IPS-18a (cell line): ENCODE results near the gene ESRP2.

Experiments used
- H3K27ac ChIP-seq: one replicate; pipeline ENCODE4 v1.5.1; 2013; ENCODE audit warnings: low read length
- H3K27me3 ChIP-seq: one replicate; pipeline ENCODE4 v1.6.1; 2013; ENCODE audit warnings: mild to moderate bottlenecking, low read length; ENCODE audit not compliant: control insufficient read depth, insufficient read depth
- H3K36me3 ChIP-seq: one replicate; pipeline ENCODE4 v1.6.1; 2013; ENCODE audit warnings: low read depth, low read length; ENCODE audit not compliant: control insufficient read depth
- H3K4me1 ChIP-seq: one replicate; pipeline ENCODE4 v1.6.1; 2013; ENCODE audit warnings: low read depth, low read length; ENCODE audit not compliant: control insufficient read depth
- H3K4me3 ChIP-seq: one replicate; pipeline ENCODE4 v1.5.1; 2013; ENCODE audit warnings: low read length
- H3K9ac ChIP-seq: one replicate; pipeline ENCODE4 v1.6.1; 2013; ENCODE audit warnings: mild to moderate bottlenecking, low read length, moderate library complexity
- H3K9me3 ChIP-seq: one replicate; pipeline ENCODE4 v1.6.1; 2013; ENCODE audit warnings: low read depth, low read length; ENCODE audit not compliant: control insufficient read depth

The ESRP2 gene

GRCh38 chr16:68257906-68258800 lies 22.2 kb upstream of the ESRP2 start:
- no peak overlapping the region for H3K4me3 ChIP-seq
- H3K27me3 ChIP-seq: peaks cover 2% of the 10 kb centered on the region
- H3K36me3 ChIP-seq: no peaks in the 10 kb centered on the region
- H3K9ac ChIP-seq: no peak overlapping the region
- no peaks in the 10 kb centered on the region for H3K9me3 ChIP-seq
- H3K27ac ChIP-seq: no peak overlapping the region
- H3K4me1 ChIP-seq: no peaks in the 10 kb centered on the region

- Histone ChIP-seq H3K36me3 (no peaks in the 10 kb centered on the region), H3K9ac (no peak overlapping the region), H3K27ac (no peak overlapping the region), H3K4me1 (no peaks in the 10 kb centered on the region), H3K4me3 (no peak overlapping the region), H3K9me3 (no peaks in the 10 kb centered on the region), H3K27me3 (no peaks in the 10 kb centered on the region)
Measured at GRCh38 chr16:68257251-68257905, 21.5 kb upstream of the ESRP2 start.

GRCh38 chr16:68255712-68256111 lies 19.8 kb upstream of the ESRP2 start:
- Histone ChIP-seq H3K4me3 (no peak overlapping the region), H3K36me3 (no peaks in the 10 kb centered on the region), H3K9me3 (no peaks in the 10 kb centered on the region), H3K27me3 (no peaks in the 10 kb centered on the region), H3K9ac (no peak overlapping the region), H3K27ac (no peak overlapping the region), H3K4me1 (no peaks in the 10 kb centered on the region)

GRCh38 chr16:68253721-68254120 lies 17.8 kb upstream of the ESRP2 start:
- no peaks in the 10 kb centered on the region for H3K36me3 ChIP-seq
- no peaks in the 10 kb centered on the region for H3K9me3 ChIP-seq
- no peaks in the 10 kb centered on the region for H3K27me3 ChIP-seq
- H3K27ac ChIP-seq: no peak overlapping the region
- no peak overlapping the region for H3K9ac ChIP-seq
- no peak overlapping the region for H3K4me3 ChIP-seq
- no peaks in the 10 kb centered on the region for H3K4me1 ChIP-seq

- Histone ChIP-seq H3K9ac (no peak overlapping the region), H3K36me3 (no peaks in the 10 kb centered on the region), H3K27ac (no peak overlapping the region), H3K27me3 (no peaks in the 10 kb centered on the region), H3K4me1 (no peaks in the 10 kb centered on the region), H3K9me3 (no peaks in the 10 kb centered on the region), H3K4me3 (no peak overlapping the region)
Measured at GRCh38 chr16:68252383-68252782, 16.5 kb upstream of the ESRP2 start.

- Histone ChIP-seq H3K9me3 (no peaks in the 10 kb centered on the region), H3K4me1 (no peaks in the 10 kb centered on the region), H3K36me3 (no peaks in the 10 kb centered on the region), H3K27me3 (no peaks in the 10 kb centered on the region), H3K9ac (no peak overlapping the region), H3K27ac (no peak overlapping the region), H3K4me3 (no peak overlapping the region)
Measured at GRCh38 chr16:68251832-68252231, 15.9 kb upstream of the ESRP2 start.

GRCh38 chr16:68250951-68251350 lies 15.0 kb upstream of the ESRP2 start:
- H3K9me3 ChIP-seq: no peaks in the 10 kb centered on the region
- H3K9ac ChIP-seq: no peak overlapping the region
- H3K27me3 ChIP-seq: peaks cover 4% of the 10 kb centered on the region
- no peak overlapping the region for H3K4me3 ChIP-seq
- no peaks in the 10 kb centered on the region for H3K4me1 ChIP-seq
- H3K36me3 ChIP-seq: no peaks in the 10 kb centered on the region
- H3K27ac ChIP-seq: no peak overlapping the region

GRCh38 chr16:68249371-68249770 lies 13.4 kb upstream of the ESRP2 start:
- Histone ChIP-seq H3K4me1 (no peaks in the 10 kb centered on the region), H3K27me3 (peaks cover 13% of the 10 kb centered on the region), H3K9me3 (no peaks in the 10 kb centered on the region), H3K9ac (no peak overlapping the region), H3K4me3 (no peak overlapping the region), H3K36me3 (no peaks in the 10 kb centered on the region), H3K27ac (no peak overlapping the region)

GRCh38 chr16:68247932-68248331 lies 12.0 kb upstream of the ESRP2 start:
- Histone ChIP-seq H3K9me3 (no peaks in the 10 kb centered on the region), H3K4me3 (no peak overlapping the region), H3K27ac (no peak overlapping the region), H3K9ac (no peak overlapping the region), H3K27me3 (peaks cover 18% of the 10 kb centered on the region), H3K36me3 (no peaks in the 10 kb centered on the region), H3K4me1 (no peaks in the 10 kb centered on the region)

- Histone ChIP-seq H3K4me3 (no peak overlapping the region), H3K9me3 (no peaks in the 10 kb centered on the region), H3K9ac (no peak overlapping the region), H3K27ac (no peak overlapping the region), H3K4me1 (no peaks in the 10 kb centered on the region), H3K36me3 (no peaks in the 10 kb centered on the region), H3K27me3 (peaks cover 18% of the 10 kb centered on the region)
Measured at GRCh38 chr16:68247400-68247799, 11.5 kb upstream of the ESRP2 start.

GRCh38 chr16:68246666-68247065 lies 10.7 kb upstream of the ESRP2 start:
- H3K36me3 ChIP-seq: no peaks in the 10 kb centered on the region
- H3K27ac ChIP-seq: no peak overlapping the region

GRCh38 chr16:68246121-68246520 lies 10.2 kb upstream of the ESRP2 start:
- Histone ChIP-seq H3K9ac (peak overlapping the region; percentile 34), H3K4me1 (no peaks in the 10 kb centered on the region), H3K9me3 (no peaks in the 10 kb centered on the region), H3K27me3 (peaks cover 18% of the 10 kb centered on the region), H3K27ac (no peak overlapping the region), H3K4me3 (no peak overlapping the region), H3K36me3 (no peaks in the 10 kb centered on the region)

More at GRCh38 chr16:68246666-68247065, 10.7 kb upstream of the ESRP2 start:
- H3K27me3 ChIP-seq: peaks cover 18% of the 10 kb centered on the region
- no peak overlapping the region for H3K9ac ChIP-seq
- H3K9me3 ChIP-seq: no peaks in the 10 kb centered on the region
- no peak overlapping the region for H3K4me3 ChIP-seq
- H3K4me1 ChIP-seq: no peaks in the 10 kb centered on the region
